GM19351 (cell line): Measurements from ENCODE around the gene CELF5.
"Not testable (repeated sequence)": the region's sequence is repeated elsewhere in the genome, so short reads cannot be mapped to it uniquely, and the experiment has no call there.

Experiments
- ATAC-seq: cut with Tn5 transposase; IDR thresholded peaks from one replicate; pipeline ENCODE4 v1.9.1; 2021; ENCODE audit warnings: mild to moderate bottlenecking, moderate library complexity; ENCODE audit not compliant: unreplicated experiment

The CELF5 gene

DNA sequence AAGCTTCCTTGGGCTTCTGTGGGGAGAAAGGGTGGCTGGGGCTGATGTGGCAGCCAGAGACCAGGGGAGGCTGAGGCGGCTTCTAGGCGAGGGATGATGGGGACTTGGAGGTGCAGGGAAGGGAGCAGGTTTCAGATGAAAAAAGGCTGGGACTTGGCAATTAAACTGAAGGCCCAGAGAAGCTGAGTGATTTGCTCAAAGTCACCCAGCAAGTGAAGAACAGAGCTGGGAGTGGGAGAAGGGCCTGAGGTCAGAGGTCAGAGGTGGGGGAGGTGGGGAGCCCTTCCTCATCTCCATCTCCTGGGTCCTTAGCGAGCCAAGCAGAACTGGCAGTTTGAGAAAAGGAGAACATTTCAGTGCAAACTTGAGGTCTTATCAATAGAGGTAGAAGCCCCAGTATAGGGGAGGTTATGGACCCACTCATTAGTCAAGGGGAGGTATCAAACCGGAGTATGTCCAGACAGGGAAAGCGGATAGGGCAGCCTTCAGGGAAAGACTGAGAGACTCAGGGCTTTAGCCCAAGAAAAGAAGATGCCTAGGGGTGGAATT is 92.3 kb downstream of the CELF5 start:
- ATAC-seq = no peak

GRCh38 chr19:3319643-3320353 is 95.3 kb downstream of the CELF5 start:
- ATAC-seq = no peak

GRCh38 chr19:3320354-3320670 is 95.9 kb downstream of the CELF5 start:
- no peak for ATAC-seq

GRCh38 chr19:3320853-3321252 is 96.4 kb downstream of the CELF5 start:
- no peak for ATAC-seq

GRCh38 chr19:3321696-3322095 is 97.2 kb downstream of the CELF5 start:
- no peak for ATAC-seq

DNA sequence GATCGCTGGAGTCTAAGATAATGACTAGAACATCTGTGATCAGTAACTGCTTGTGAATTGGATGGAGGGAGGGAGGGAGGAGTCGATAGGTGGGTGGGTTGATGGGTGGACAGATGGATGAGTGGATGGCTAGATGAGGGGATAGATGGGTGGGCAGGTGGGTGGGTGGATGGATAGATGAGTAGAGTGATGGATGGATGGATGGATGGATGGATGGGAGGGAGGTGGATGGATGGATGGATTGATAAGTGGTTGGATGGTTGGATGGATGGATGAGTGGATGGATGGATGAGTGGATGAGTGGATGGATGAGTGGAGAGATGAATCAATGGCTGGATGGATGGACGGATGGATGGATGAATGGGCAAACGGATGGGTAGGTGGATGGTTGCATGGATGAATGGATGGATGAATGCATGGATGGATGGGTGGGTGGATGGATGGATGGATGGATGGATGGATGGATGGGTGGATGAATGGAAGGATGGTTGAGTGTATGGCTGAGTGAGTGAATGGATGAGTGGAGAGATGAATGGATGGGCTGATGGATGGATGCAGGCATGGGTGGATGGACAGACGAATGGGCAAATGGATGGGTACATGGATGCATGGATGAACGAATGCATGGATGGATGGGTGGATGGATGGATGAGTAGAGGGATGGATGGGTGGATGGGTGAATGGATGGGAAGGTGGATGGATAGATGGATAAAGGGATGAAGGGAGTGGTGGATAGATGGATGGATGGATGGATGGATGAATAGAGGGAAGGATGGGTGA is 97.9 kb downstream of the CELF5 start:
- ATAC-seq = no peak

DNA sequence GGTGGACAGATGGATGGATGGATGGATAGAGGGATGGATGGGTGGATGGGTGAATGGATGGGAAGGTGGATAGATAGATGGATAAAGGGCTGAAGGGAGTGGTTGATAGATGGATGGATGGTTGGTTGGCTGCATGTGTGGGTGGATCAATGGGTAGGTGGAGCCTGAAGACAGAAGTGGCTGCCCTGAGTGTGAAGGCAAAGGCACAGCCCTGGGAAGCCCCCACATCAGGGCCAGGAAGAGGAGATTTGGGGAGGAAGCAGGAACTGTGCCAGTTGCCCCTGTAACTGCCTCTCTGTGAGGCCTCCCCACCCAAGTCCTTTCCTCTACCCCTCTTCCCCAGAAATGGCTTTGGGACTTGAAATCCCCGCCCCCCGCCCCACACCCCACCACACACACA is 98.6 kb downstream of the CELF5 start:
- ATAC-seq = no peak

GRCh38 chr19:3323658-3324057 is 99.2 kb downstream of the CELF5 start:
- ATAC-seq = no peak

GRCh38 chr19:3324405-3324856 is 100.0 kb downstream of the CELF5 start:
- ATAC-seq = no peak

GRCh38 chr19:3325451-3325850 is 101.0 kb downstream of the CELF5 start:
- no peak for ATAC-seq

DNA sequence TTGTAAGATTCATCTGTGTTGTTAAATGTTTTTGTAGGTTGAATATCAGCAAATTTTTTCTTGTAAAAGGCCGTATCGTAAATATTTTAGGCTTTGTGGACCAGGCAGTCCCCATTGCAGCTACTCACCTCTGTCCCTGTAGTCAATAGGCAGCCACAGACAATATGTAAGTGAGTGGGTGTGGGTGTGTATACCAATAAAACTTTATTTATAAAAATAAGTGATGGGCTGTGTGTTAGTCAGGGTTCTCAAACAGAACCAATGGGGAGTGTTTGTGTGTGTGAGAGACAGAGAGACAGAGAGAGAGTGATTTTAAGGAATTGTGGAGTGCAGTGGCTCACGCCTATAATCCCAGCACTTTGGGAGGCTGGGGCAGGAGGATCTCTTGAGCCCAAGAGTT is 104.3 kb downstream of the CELF5 start:
- ATAC-seq = no peak

DNA sequence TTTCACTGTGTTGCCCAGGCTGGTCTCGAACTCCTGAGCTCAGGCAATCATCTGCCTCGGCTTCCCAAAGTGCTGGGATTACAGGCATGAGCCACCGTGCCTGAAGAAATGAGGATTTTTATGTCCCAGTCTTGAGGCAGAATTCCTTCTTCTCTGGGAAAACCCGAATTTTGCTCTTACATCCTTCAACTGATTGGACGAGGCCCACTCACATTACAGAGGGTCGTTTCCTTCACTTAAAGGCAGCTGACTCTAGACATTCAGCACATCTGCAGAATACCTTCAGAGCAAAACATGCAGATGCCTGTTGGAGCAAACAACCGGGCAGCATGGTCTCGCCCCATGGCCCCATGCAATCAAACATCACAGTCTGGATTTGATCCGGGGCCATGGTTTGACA is 105.6 kb downstream of the CELF5 start:
- ATAC-seq = no peak

GRCh38 chr19:3332232-3332631 is 107.8 kb downstream of the CELF5 start:
- not testable (repeated sequence) for ATAC-seq

DNA sequence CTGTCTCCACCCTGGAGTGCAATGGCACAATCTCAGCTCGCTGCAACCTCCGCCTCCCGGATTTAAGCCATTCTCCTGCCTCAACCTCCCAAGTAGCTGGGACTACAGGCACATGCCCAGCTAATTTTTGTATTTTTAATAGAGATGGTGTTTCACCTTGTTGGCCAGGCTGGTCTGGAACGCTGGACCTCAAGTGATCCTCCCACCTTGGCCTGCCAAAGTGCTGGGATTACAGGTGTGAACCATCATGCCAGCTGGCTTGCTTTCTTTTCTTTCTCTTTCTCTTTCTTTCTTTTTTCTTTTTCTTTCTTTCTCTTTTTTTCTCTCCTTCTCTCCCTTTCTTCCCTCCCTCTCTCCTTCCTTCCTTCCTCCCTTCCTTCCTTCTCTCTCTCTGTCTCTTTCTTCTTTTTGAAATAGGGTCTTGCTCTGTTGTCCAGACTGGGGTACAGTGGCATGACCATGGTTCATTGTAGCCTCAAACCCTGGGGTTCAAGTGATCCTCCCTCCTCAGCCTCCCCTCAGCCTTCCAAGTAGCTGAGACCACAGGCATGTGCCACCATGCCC is 108.6 kb downstream of the CELF5 start:
- no peak for ATAC-seq

GRCh38 chr19:3333662-3334061 is 109.2 kb downstream of the CELF5 start:
- ATAC-seq = no peak

- not testable (repeated sequence) for ATAC-seq
Measured at GRCh38 chr19:3334749-3335430, 110.4 kb downstream of the CELF5 start.

DNA sequence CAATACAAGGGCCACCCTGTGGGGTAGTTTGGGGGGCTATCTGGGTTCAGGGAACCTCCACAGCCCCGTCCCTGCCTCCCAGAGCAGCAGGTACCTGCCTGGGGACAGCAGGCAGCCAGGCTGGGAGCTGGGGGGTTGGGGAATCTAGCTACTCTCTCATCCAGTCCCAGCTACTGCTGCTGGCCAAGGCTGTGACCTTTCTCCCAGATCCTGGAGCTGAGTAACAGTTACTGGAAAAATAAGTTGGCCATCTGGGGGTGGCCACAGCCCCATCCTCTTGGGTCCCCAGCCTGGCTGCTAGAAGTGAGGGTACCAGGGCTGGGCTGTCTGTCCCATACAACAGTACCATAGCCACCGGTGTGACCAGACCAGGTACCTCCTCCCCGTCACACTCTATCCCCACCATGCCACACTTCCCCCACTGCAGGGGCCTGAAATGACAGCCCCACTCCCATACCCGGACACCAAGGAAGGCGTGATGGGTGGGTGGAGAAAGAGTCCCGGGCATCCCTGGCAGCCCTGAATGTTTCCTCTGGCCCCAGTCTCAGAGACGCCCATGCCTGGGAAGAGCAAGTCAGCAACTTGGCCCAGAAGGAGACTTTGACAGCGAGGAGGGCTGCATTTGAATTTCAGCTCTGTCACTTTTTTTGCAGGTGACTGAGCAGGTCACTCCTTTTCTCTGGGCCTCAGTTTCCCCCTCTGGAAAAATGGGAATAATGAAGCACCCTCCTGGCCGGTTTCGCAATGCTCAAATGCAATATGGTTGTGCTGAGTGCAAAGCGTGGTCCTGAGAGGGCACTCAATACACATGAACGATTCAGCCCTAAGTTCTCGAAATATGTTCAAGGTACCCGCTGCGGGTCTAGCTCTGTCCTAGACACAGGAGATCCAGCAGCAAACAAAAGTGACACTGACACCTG is 111.2 kb downstream of the CELF5 start:
- no peak for ATAC-seq

DNA sequence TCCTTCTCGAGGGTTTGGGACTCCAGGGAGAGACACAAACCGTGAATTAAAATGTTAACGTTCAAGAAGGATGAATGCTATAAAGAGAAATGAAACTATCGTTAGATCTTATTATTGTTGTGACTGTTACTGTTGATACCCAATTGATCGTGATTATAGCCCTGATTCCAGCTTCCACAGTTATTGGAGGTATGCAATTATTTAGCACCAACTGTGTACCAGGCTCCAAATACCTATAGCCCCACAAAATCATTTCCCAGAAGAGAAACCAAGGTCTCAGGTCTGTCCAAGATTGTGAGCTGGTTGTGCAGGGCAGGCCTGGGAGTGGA is 111.9 kb downstream of the CELF5 start:
- no peak for ATAC-seq

GRCh38 chr19:3336680-3337523 is 112.4 kb downstream of the CELF5 start:
- ATAC-seq = no peak
